HL-60 (cell line): Measurements from ENCODE around the gene PHKG2.

ENCODE experiments used
- GABPA ChIP-seq: IDR thresholded peaks from 2 replicates; pipeline ENCODE4 v1.6.1; 2012; ENCODE audit warnings: low read depth
- POLR2AphosphoS5 ChIP-seq: IDR thresholded peaks from 2 replicates; pipeline ENCODE4 v1.6.1; 2012; ENCODE audit warnings: low read depth
- SPI1 ChIP-seq: IDR thresholded peaks from 2 replicates; pipeline ENCODE4 v1.6.1; 2012; ENCODE audit warnings: low read depth, mild to moderate bottlenecking, borderline replicate concordance
- TF ChIP-seq, protein P1 (sequence below): IDR thresholded peaks from one replicate; pipeline ENCODE4 v1.5.1; 2011; ENCODE audit warnings: low read length, control low read depth, inconsistent platforms; ENCODE audit not compliant: insufficient read depth

DNA sequence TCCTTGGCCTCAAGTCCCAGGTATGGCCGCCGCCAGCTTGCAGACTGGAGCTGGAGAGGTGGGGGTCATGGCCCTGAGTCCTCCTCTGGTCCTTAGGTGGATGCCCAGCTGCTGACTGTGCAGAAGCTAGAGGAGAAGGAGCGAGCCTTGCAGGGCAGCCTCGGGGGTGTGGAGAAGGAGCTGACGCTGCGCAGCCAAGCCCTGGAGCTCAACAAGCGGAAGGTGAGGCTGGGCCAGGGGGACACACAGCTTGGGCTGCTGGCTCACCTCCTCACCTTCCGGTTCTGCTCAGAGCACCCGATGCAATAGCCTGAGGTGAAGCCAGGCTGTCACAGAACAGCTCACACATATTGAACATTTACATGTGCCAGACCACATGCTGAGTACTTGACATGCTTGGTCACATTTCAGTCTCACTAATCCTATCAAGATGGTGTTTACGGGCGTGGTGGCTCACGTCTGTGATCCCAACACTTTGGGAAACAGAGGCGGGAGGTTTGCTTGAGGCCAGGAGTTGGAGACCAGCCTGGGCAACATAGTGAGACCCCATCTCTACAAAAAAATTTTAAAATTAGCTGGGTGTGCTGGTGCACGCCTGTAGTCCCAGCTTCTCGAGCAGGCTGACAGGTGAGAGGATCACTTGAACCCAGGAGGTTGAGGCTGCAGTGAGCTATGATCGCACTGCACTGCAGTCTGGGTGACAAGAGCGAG, 21.3 kb downstream of the PHKG2 start:
- TF ChIP-seq, protein P1, sequence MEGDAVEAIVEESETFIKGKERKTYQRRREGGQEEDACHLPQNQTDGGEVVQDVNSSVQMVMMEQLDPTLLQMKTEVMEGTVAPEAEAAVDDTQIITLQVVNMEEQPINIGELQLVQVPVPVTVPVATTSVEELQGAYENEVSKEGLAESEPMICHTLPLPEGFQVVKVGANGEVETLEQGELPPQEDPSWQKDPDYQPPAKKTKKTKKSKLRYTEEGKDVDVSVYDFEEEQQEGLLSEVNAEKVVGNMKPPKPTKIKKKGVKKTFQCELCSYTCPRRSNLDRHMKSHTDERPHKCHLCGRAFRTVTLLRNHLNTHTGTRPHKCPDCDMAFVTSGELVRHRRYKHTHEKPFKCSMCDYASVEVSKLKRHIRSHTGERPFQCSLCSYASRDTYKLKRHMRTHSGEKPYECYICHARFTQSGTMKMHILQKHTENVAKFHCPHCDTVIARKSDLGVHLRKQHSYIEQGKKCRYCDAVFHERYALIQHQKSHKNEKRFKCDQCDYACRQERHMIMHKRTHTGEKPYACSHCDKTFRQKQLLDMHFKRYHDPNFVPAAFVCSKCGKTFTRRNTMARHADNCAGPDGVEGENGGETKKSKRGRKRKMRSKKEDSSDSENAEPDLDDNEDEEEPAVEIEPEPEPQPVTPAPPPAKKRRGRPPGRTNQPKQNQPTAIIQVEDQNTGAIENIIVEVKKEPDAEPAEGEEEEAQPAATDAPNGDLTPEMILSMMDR, result no peak
- TF ChIP-seq GABPA (no peak), POLR2AphosphoS5 (no peak), SPI1 (no peak)
